Eye (tissue), 1 donor: ENCODE measurements around the gene AMH.
A peak's percentile ranks its signal among the peaks of the same experiment; 100 is the strongest.

ENCODE experiments used
- DNase-seq: peaks from one replicate; pipeline ENCODE4 v3.0.0-alpha.2; 2015

The AMH gene

DNA sequence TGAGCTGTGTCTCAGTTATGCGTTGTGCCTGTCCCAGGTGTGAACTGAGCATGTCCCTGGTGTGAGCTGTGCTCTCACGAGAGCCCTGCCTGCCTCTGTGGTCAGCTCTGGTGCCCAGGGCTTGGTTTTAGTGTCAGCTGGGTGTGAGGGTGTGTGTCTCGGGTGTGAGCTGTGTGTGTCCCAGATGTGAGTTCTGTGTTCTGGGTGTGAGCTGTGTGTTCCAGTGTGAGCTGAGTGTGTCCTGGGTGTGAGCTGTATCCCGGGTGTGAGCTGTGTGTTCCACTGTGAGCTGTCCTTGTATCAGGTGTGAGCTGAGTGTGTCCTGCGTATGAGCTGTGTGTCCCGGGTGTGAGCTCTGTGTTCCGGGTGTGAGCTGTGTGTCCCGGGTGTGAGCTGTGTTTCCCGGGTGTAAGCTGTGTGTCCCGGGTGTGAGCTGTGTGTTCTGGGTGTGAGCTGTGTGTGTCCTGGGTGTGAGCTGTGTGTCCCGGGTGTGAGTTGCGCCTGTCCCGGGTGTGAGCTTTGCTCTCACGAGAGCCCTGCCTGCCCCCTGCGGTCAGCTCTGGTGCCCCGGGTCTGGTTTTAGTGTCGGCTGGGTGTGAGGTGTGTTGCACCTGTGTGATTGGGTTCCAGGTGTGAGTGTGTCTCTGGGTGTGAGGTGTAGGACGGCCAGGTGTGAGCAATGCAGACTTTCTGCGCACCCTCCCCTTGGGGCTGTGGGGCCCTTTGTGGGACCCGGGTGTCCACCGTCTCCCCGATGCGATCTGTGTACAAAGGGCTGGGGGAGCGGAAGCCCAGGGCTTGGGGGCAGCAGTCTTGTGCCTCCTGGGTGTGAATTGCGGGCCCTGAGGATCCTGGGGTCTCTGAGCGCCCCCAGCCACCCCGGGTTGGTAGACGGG is 39.9 kb downstream of the AMH start:
- no peak for DNase-seq

DNA sequence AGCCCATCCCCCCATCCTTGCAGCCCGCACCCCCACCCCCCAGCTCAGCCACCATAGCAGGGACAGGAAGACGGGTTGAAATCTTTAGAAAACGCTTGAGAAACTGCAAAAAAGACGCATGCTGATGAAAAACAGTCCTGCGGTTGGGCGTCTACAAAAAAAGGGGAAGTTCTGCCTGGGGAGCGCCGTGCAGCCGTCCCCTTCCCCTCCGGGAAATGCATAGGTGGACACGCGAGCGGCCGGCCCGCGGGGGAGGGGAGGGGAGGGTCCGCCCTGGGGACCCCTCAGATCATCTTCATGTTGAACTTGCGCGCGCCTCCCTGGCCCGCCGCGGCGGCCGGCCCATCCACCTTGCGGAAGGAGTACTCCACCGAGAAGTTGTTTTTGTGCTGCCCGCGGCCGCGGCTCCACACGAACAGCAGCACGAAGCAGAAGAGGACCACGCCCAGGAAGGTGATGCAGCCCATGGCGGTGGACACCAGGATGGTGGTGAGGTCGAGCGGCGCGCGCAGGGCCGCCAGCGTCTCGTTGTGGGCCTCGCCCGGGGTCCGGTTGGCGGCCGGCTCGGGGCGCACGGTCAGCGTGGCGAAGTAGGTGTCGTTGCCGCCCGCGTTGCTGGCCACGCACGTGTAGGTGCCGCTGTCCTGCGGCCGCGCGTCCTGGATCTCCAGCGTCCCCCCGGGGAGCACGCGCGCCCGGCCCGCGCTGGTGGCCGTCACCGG is 40.8 kb downstream of the AMH start:
- no peak for DNase-seq

- DNase-seq: peak; percentile 43
These were observed 41.5 kb downstream of the AMH start for GRCh38 chr19:2290441-2291184.

DNA sequence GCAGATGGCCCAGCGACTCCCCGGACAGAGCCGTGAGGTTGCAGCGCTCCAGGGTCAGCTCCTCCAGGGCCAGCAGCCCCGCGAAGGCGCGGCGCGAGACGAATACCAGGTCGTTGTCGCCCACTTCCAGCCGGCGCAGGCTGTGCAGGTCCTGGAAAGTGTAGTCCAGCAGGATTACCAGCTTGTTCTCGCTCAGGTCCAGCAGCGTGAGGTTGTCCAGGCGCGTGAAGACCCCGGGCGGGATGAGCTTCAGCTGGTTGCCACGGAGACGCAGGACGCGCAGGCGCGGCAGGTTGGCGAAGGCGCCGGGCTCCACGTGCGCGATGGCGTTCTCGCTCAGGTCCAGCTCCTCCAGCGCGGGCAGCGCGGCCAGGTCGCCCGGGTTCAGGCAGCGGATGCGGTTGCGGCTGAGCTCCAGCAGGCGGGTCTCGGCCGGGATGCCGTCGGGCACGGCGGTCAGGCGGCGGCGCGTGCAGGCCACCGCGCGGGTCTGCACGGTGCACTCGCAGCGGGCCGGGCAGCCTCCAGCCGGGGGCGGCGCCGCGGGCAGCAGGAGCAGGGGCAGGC is 42.1 kb downstream of the AMH start:
- DNase-seq: peak; percentile 87

DNA sequence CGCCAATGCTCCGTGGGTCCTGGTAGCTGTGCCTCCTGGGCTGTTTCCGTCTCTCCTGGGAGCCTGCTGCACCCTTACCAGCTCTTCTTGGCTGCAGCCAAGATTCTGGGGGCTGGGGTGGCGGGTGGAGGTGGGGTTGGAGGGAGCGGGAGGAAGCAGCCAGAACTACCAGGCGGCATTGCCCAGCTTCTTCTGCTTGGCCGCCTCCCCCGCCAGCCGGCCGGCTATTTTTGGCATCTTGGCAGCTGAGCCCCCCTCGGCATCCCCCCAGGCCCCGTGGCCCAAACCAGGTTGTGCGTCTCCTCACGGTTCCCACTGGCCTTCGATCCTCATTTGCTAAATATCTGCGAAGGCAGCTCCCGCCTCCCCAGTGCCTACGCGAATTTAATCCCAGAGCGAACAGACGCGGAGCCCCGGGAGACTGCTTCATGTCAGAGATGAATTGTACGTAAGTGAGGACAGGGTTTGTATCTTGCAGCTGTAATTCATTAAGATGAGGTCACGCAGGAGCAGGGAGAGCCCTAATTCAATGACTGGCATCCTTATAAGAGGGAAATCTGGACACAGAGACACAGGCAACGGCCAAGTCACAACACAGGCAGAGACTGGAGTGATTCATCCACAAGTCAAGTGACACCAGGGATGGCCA is 45.7 kb downstream of the AMH start:
- peak; percentile 76 for DNase-seq

GRCh38 chr19:2296141-2296540 is 47.0 kb downstream of the AMH start:
- no peak for DNase-seq

GRCh38 chr19:2300533-2300932 is 51.4 kb downstream of the AMH start:
- no peak for DNase-seq
